GM23338 (cell line): Measurements from ENCODE around the gene NEMP1. TPM values are rescaled to one million over a fixed set of nuclear protein-coding genes. Genes with fewer than 3 reads are reported as not detected.

ENCODE experiments used
- ATAC-seq: fragments of 200-7000 bp; cut with Tn5 transposase; 3 replicates; pipeline ENCODE4 v1.9.1; 2020
- DNase-seq: peaks from one replicate; pipeline ENCODE4 v3.0.0-alpha.2; 2015; ENCODE audit warnings: low spot score
- H2AFZ ChIP-seq: fragments of 200-600 bp; sonication (generic); 2 replicates; pipeline ENCODE4 v1.8.0; 2016; ENCODE audit warnings: antibody characterized with exemption, mild to moderate bottlenecking, moderate library complexity
- H3F3A ChIP-seq: fragments of 200-600 bp; sonication (generic); replicated peaks from 2 replicates; pipeline ENCODE4 v1.8.0; 2017; ENCODE audit warnings: antibody characterized with exemption, mixed run types, low read depth
- H3K27ac ChIP-seq: fragments of 200-600 bp; sonication (generic); 2 replicates; pipeline ENCODE4 v1.6.1; 2016; ENCODE audit warnings: low read depth
- H3K27me3 ChIP-seq: fragments of 200-600 bp; sonication (generic); 2 replicates; pipeline ENCODE4 v1.8.0; 2016; ENCODE audit warnings: mild to moderate bottlenecking, mixed run types, moderate library complexity; ENCODE audit not compliant: insufficient read depth
- H3K36me3 ChIP-seq: fragments of 200-600 bp; sonication (generic); 2 replicates; pipeline ENCODE4 v1.8.0; 2016; ENCODE audit warnings: mild to moderate bottlenecking; ENCODE audit not compliant: insufficient read depth
- H3K4me1 ChIP-seq: fragments of 200-600 bp; sonication (generic); 2 replicates; pipeline ENCODE4 v1.8.0; 2016; ENCODE audit warnings: mild to moderate bottlenecking, moderate library complexity; ENCODE audit not compliant: insufficient read depth
- H3K4me2 ChIP-seq: fragments of 200-600 bp; sonication (generic); 2 replicates; pipeline ENCODE4 v1.7.1; 2017; ENCODE audit warnings: mixed run types
- H3K4me3 ChIP-seq: fragments of 200-600 bp; sonication (generic); 2 replicates; pipeline ENCODE4 v1.6.1; 2016; ENCODE audit warnings: mixed run types
- H3K79me2 ChIP-seq: fragments of 200-600 bp; sonication (generic); replicated peaks from 2 replicates; pipeline ENCODE4 v1.8.0; 2017; ENCODE audit warnings: mild to moderate bottlenecking; ENCODE audit not compliant: insufficient read depth
- H3K9me2 ChIP-seq: fragments of 200-600 bp; sonication (generic); 2 replicates; pipeline ENCODE4 v1.8.0; 2017; ENCODE audit not compliant: insufficient read depth
- H4K20me1 ChIP-seq: fragments of 200-600 bp; sonication (generic); replicated peaks from 2 replicates; pipeline ENCODE4 v1.8.0; 2017; ENCODE audit warnings: mild to moderate bottlenecking; ENCODE audit not compliant: insufficient read depth
- H3K27ac Mint-ChIP-seq: 2 replicates; pipeline ENCODE4 v1.8.0; 2020; ENCODE audit warnings: inconsistent platforms, mild to moderate bottlenecking, moderate library complexity, mixed read lengths
- H3K27me3 Mint-ChIP-seq: 3 replicates; pipeline ENCODE4 v1.8.0; 2022; ENCODE audit warnings: low read depth, mild to moderate bottlenecking, moderate library complexity, mixed read lengths, inconsistent platforms; ENCODE audit not compliant: insufficient read depth, poor library complexity
- H3K36me3 Mint-ChIP-seq: 3 replicates; pipeline ENCODE4 v1.8.0; 2021; ENCODE audit warnings: low read depth, mild to moderate bottlenecking, inconsistent platforms, moderate library complexity, mixed read lengths
- H3K4me1 Mint-ChIP-seq: 3 replicates; pipeline ENCODE4 v1.8.0; 2020; ENCODE audit warnings: mild to moderate bottlenecking, inconsistent platforms, mixed read lengths
- H3K4me3 Mint-ChIP-seq: 3 replicates; pipeline ENCODE4 v1.8.0; 2021; ENCODE audit warnings: moderate library complexity, mild to moderate bottlenecking, inconsistent platforms, mixed read lengths
- H3K9me3 Mint-ChIP-seq: 3 replicates; pipeline ENCODE4 v1.8.0; 2020; ENCODE audit warnings: moderate library complexity, mild to moderate bottlenecking, inconsistent platforms, mixed read lengths
- CREB1 ChIP-seq: fragments of 250-450 bp; sonication (Bioruptor Pico); IDR thresholded peaks from 2 replicates; pipeline ENCODE4 v1.5.0; 2020; ENCODE audit warnings: low read depth, mild to moderate bottlenecking, moderate library complexity
- CTCF ChIP-seq, 2 experiments: fragments of 200-600 bp in 1 of 2; sonication (generic) in 1 of 2; conservative IDR thresholded peaks; 2 replicates each; pipeline versions ENCODE4 v1.5.1 to v1.6.1; 2016 to 2017; ENCODE audit warnings: antibody characterized with exemption in 2 of 2, low read depth in 2 of 2, mild to moderate bottlenecking in 2 of 2, moderate library complexity in 1 of 2
- ETS1 ChIP-seq: IDR thresholded peaks from 2 replicates; pipeline ENCODE4 v1.6.1; 2016; ENCODE audit warnings: antibody characterized with exemption
- EZH2 ChIP-seq: fragments of 200-600 bp; sonication (generic); IDR thresholded peaks from one replicate; pipeline ENCODE4 v1.8.0; 2017; ENCODE audit warnings: antibody characterized with exemption, mild to moderate bottlenecking, low read depth; ENCODE audit not compliant: unreplicated experiment
- EZH2phosphoT487 ChIP-seq: fragments of 200-600 bp; sonication (generic); IDR thresholded peaks from one replicate; pipeline ENCODE4 v1.8.1; 2018; ENCODE audit warnings: antibody characterized with exemption; ENCODE audit not compliant: unreplicated experiment
- JUNB ChIP-seq: IDR thresholded peaks from one replicate; pipeline ENCODE4 v1.6.1; 2016; ENCODE audit warnings: antibody characterized with exemption; ENCODE audit not compliant: unreplicated experiment
- NANOG ChIP-seq: IDR thresholded peaks from 2 replicates; pipeline ENCODE4 v1.6.1; 2016; ENCODE audit warnings: antibody characterized with exemption, borderline replicate concordance
- POLR2AphosphoS5 ChIP-seq: IDR thresholded peaks from 2 replicates; pipeline ENCODE4 v1.6.1; 2016; ENCODE audit warnings: antibody characterized with exemption, low read depth
- REST ChIP-seq: IDR thresholded peaks from one replicate; pipeline ENCODE4 v1.6.1; 2018; ENCODE audit warnings: antibody characterized with exemption; ENCODE audit not compliant: unreplicated experiment
- STAT1 ChIP-seq: IDR thresholded peaks from one replicate; pipeline ENCODE4 v1.6.1; 2016; ENCODE audit warnings: antibody characterized with exemption; ENCODE audit not compliant: unreplicated experiment
- ZNF114 ChIP-seq: fragments of 250-450 bp; sonication (Bioruptor Pico); IDR thresholded peaks from 2 replicates; pipeline ENCODE4 v1.5.0; 2020; ENCODE audit warnings: mild to moderate bottlenecking, moderate library complexity
- ZNF331 ChIP-seq: fragments of 250-450 bp; sonication (Bioruptor Pico); IDR thresholded peaks from 2 replicates; pipeline ENCODE4 v1.5.0; 2020; ENCODE audit warnings: low read depth, mild to moderate bottlenecking, moderate library complexity
- ZNF462 ChIP-seq: fragments of 250-450 bp; sonication (Bioruptor Pico); IDR thresholded peaks from 2 replicates; pipeline ENCODE4 v1.5.0; 2020; ENCODE audit warnings: mild to moderate bottlenecking, moderate library complexity
- polyA plus RNA-seq: library from polyadenylated mRNA; unstranded; fragments of >200 nt; fragmentation: Nextera tagmentation; extraction: Ambion mirVana; gene quantifications from 2 replicates; pipeline ENCODE4 v1.2.1, GENCODE V29; 2016
- total RNA-seq: library from RNA; depleted of rRNA; stranded (reverse); fragments of >200 nt; shearing (Covaris generic); gene quantifications from 2 replicates; pipeline ENCODE4 v1.2.3, GENCODE V29; 2014

The NEMP1 gene
- total and polyA plus RNA-seq, 2 experiments from 2014 or later = 11.9 to 35.0 TPM

GRCh38 chr12:57126061-57126460, 47.5 kb upstream of the NEMP1 start:
- Histone ChIP-seq H2AFZ (no peak overlapping the region), H3K4me3 (no peak overlapping the region), H3K4me2 (no peak overlapping the region), H3K27ac (no peak overlapping the region), H3F3A (peaks cover 6% of the 10 kb centered on the region; the same call in 1 of the 2 replicates), H3K79me2 (peaks cover 22% of the 10 kb centered on the region), H4K20me1 (peaks cover 11% of the 10 kb centered on the region), H3K36me3 (no peaks in the 10 kb centered on the region), H3K4me1 (peaks cover 25% of the 10 kb centered on the region), H3K27me3 (no peaks in the 10 kb centered on the region), H3K9me2 (no peaks in the 10 kb centered on the region)
- DNase-seq = no peak
- no peak overlapping the region for H3K27ac Mint-ChIP-seq
- no peak for ATAC-seq
- peaks cover 34% of the 10 kb centered on the region for H3K27me3 Mint-ChIP-seq
- peak overlapping the region; percentile 34; the same call in 1 of the 3 replicates for H3K4me3 Mint-ChIP-seq
- peaks cover 15% of the 10 kb centered on the region; the same call in 2 of the 3 replicates for H3K9me3 Mint-ChIP-seq
- H3K36me3 Mint-ChIP-seq = peaks cover 11% of the 10 kb centered on the region
- TF ChIP-seq ETS1 (no peak), REST (no peak), EZH2 (no peak), NANOG (no peak), STAT1 (no peak), EZH2phosphoT487 (no peak), POLR2AphosphoS5 (no peak), CREB1 (no peak), ZNF331 (CRISPR knock-in tag) (no peak), ZNF114 (CRISPR knock-in tag) (no peak), ZNF462 (CRISPR knock-in tag) (no peak), CTCF (conservative IDR thresholded peaks at IDR 0.05; ENCODE audit: low read depth in 2 of 2) (no peak), JUNB (no peak)
- peaks cover 34% of the 10 kb centered on the region for H3K4me1 Mint-ChIP-seq
